Endothelial cell (in vitro differentiated cells): ENCODE measurements around the gene AGER. TPM values are rescaled to one million over a fixed set of nuclear protein-coding genes. Genes with fewer than 3 reads are reported as not detected.
"Not testable (repeated sequence)": the region's sequence is repeated elsewhere in the genome, so short reads cannot be mapped to it uniquely, and the experiment has no call there.

Source experiments
- DNase-seq: peaks from one replicate; pipeline ENCODE4 v3.0.0; 2021; ENCODE audit warnings: low spot score
- H3K27ac Mint-ChIP-seq: one replicate; pipeline ENCODE4 v1.8.0; 2021; ENCODE audit warnings: mixed read lengths, inconsistent platforms; ENCODE audit not compliant: unreplicated experiment
- H3K27me3 Mint-ChIP-seq: one replicate; pipeline ENCODE4 v1.8.0; 2021; ENCODE audit warnings: mild to moderate bottlenecking, moderate library complexity, mixed read lengths, inconsistent platforms; ENCODE audit not compliant: unreplicated experiment
- H3K36me3 Mint-ChIP-seq: one replicate; pipeline ENCODE4 v1.8.0; 2021; ENCODE audit warnings: mild to moderate bottlenecking, low read depth, mixed read lengths, inconsistent platforms; ENCODE audit not compliant: unreplicated experiment
- H3K4me1 Mint-ChIP-seq: one replicate; pipeline ENCODE4 v1.8.0; 2021; ENCODE audit warnings: mild to moderate bottlenecking, mixed read lengths, inconsistent platforms; ENCODE audit not compliant: unreplicated experiment
- H3K4me3 Mint-ChIP-seq: one replicate; pipeline ENCODE4 v1.8.0; 2021; ENCODE audit warnings: mild to moderate bottlenecking, mixed read lengths, inconsistent platforms; ENCODE audit not compliant: unreplicated experiment
- H3K9me3 Mint-ChIP-seq: one replicate; pipeline ENCODE4 v1.8.0; 2021; ENCODE audit warnings: mixed read lengths, inconsistent platforms; ENCODE audit not compliant: unreplicated experiment
- total RNA-seq: library from RNA; stranded (reverse); fragmentation: NEBNext Ultra II Directional; extraction: Animal tissue kit (Norgen Biotek cat#: 25700); gene quantifications from one replicate; pipeline ENCODE4 v1.2.1, GENCODE V29; 2021; ENCODE audit not compliant: unreplicated experiment
- TF ChIP-seq, protein P1 (sequence below): fragments of 200-600 bp; sonication (generic); IDR thresholded peaks from one replicate; pipeline ENCODE4 v1.5.0; 2021; ENCODE audit warnings: antibody characterized with exemption; ENCODE audit not compliant: unreplicated experiment

AGER gene
- total RNA-seq, 1 donor from 2014 or later: 42.2 TPM

DNA sequence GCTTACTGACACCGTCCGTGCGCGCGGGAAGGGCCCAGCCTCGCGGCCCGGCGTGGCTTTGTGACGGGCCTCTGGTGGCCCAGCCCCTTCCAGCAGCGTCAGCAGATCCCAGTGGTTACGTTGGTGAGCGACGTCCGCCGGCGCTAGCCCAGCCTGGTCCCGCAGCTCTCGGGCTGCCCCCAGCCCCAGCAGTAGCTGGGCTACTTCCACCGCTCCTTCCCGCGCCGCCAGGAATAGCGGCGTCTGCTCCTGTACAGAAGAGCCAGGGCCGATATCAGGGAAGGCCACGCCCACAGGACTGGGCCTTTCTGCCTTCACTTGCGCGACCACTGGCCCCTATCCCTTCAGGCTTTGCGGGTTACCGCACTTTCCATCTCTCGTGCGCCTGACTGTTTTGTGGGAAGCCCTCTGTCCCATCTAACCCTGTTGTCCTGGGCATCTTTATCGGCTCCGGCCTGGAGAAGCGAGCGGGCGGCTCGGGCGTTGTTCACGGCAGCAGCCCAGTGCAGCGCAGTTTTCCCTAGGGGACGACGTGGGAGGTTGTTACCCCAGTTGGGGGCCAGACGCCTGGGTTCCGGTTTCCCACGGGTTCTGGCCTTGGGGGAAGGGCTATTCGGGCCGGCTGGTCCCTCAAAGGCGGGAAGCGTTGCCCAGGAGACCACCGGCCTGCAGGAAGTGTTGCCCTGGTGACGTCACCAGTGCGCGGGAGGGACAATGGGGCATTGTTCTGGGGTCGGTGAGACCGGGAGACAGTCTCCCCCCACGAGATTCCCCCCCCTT, 12.0 kb upstream of the AGER start:
- DNase-seq: peak; percentile 90
- Mint-ChIP-seq H3K27me3 (peaks cover 11% of the 10 kb centered on the region), H3K4me3 (peak overlapping the region; percentile 92), H3K4me1 (peaks cover 54% of the 10 kb centered on the region), H3K36me3 (peaks cover 8% of the 10 kb centered on the region), H3K27ac (peak overlapping the region; percentile 100), H3K9me3 (no peaks in the 10 kb centered on the region)
- TF ChIP-seq, protein P1, sequence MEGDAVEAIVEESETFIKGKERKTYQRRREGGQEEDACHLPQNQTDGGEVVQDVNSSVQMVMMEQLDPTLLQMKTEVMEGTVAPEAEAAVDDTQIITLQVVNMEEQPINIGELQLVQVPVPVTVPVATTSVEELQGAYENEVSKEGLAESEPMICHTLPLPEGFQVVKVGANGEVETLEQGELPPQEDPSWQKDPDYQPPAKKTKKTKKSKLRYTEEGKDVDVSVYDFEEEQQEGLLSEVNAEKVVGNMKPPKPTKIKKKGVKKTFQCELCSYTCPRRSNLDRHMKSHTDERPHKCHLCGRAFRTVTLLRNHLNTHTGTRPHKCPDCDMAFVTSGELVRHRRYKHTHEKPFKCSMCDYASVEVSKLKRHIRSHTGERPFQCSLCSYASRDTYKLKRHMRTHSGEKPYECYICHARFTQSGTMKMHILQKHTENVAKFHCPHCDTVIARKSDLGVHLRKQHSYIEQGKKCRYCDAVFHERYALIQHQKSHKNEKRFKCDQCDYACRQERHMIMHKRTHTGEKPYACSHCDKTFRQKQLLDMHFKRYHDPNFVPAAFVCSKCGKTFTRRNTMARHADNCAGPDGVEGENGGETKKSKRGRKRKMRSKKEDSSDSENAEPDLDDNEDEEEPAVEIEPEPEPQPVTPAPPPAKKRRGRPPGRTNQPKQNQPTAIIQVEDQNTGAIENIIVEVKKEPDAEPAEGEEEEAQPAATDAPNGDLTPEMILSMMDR: peak; percentile 44

- H3K4me1 Mint-ChIP-seq: peaks cover 56% of the 10 kb centered on the region
- H3K27ac Mint-ChIP-seq: peak overlapping the region; percentile 86
- H3K9me3 Mint-ChIP-seq: no peaks in the 10 kb centered on the region
- H3K36me3 Mint-ChIP-seq: peaks cover 8% of the 10 kb centered on the region
- TF ChIP-seq, protein P1: no peak
- peak overlapping the region; percentile 79 for H3K4me3 Mint-ChIP-seq
- peak; percentile 99 for DNase-seq
- H3K27me3 Mint-ChIP-seq: peaks cover 11% of the 10 kb centered on the region
Observed at GRCh38 chr6:32195652-32195901, 11.5 kb upstream of the AGER start.

DNA sequence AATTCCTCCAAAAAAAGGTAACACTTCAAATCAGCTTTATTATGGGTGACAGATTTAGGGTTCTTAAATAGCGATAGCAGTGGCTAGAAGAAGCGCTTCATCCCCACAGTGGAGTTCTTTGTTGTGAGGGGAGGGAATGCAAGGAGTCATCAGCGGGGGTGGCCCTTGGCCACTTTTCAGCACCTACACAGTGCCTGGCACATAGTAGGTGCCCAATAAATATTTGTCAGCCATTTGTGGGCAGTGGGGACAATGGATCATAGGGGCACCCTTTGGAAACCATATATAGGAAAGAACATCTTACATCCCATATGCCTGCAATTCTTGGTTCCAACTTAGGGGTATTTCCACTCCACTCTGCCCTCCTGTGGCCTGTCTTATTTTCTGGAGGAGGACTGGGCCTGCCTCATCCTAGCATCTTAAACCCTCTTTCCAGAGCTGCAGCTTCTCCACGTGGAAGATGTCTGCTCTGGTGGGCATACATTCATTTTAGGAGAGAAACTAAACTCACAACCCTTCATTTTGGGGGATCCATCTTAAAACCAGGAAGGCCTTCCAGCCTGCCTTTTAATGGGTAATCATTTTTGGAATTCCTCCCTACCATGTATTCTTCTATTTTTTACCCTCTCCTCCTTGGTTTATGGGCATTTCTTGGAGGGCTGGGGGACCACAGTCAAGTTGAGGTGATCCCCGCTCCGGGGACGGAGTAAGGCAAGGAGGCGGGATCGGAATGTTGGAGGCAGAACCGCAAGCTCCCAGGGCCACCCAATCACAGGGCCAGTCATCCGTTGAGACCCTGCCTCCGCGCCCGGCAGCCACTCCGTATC, 11.0 kb upstream of the AGER start:
- no peaks in the 10 kb centered on the region for H3K9me3 Mint-ChIP-seq
- TF ChIP-seq, protein P1: no peak
- H3K4me1 Mint-ChIP-seq: peaks cover 56% of the 10 kb centered on the region
- peak overlapping the region; percentile 86 for H3K27ac Mint-ChIP-seq
- H3K4me3 Mint-ChIP-seq: peak overlapping the region; percentile 79
- H3K36me3 Mint-ChIP-seq: peaks cover 4% of the 10 kb centered on the region
- peak; percentile 31 for DNase-seq
- peaks cover 11% of the 10 kb centered on the region for H3K27me3 Mint-ChIP-seq

DNA sequence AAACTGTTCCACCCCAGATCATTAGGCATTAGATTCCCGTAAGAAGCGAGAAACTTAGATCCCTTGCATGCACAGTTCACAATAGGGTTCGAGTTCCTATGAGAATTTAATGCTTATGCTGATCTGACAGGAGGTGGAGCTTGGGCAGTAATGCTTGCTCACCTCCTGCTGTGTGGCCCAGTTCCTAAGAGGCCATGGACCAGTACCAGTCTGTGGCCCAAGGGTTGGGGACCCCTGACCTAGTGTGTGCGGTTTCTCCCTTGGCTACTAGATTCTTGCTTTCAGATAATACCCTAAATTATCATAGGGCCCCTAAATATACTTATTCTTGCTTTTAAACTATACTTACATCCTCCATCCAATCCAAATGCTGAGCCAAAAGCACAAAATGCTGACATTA, 10.3 kb upstream of the AGER start:
- Mint-ChIP-seq H3K9me3 (no peaks in the 10 kb centered on the region), H3K27me3 (peaks cover 11% of the 10 kb centered on the region), H3K4me1 (peaks cover 56% of the 10 kb centered on the region), H3K27ac (peak overlapping the region; percentile 86), H3K4me3 (peak overlapping the region; percentile 78), H3K36me3 (peaks cover 4% of the 10 kb centered on the region)
- DNase-seq: no peak
- TF ChIP-seq, protein P1: no peak

- Mint-ChIP-seq H3K4me3 (peak overlapping the region; percentile 65), H3K27ac (peak overlapping the region; percentile 97), H3K36me3 (peaks cover 11% of the 10 kb centered on the region), H3K27me3 (peaks cover 16% of the 10 kb centered on the region), H3K4me1 (peaks cover 61% of the 10 kb centered on the region)
- not testable (repeated sequence) for DNase-seq, H3K9me3 Mint-ChIP-seq
Observed at GRCh38 chr6:32193096-32193495, 9.0 kb upstream of the AGER start.
